Vagina (tissue), 2 donors: ENCODE results near the gene TBC1D4. TPM values are rescaled to one million over a fixed set of nuclear protein-coding genes. Genes with fewer than 3 reads are reported as not detected.
"Not testable (repeated sequence)": the region's sequence is repeated elsewhere in the genome, so short reads cannot be mapped to it uniquely, and the experiment has no call there.

Source experiments
- DNase-seq, 2 donors: peaks; one replicate each; pipeline ENCODE4 v3.0.0-alpha.2; 2017; ENCODE audit errors: extremely low spot score in 2 of 2
- H3K27ac ChIP-seq: fragments of 200-600 bp; sonication (generic); one replicate; pipeline ENCODE4 v1.5.1; 2019
- H3K27me3 ChIP-seq: fragments of 200-600 bp; sonication (generic); one replicate; pipeline ENCODE4 v1.5.1; 2019
- H3K36me3 ChIP-seq, 2 donors: fragments of 200-600 bp; sonication (generic); one replicate each; pipeline ENCODE4 v1.5.1; 2017 to 2019
- H3K4me1 ChIP-seq: fragments of 200-600 bp; sonication (generic); one replicate; pipeline ENCODE4 v1.5.1; 2019
- H3K4me3 ChIP-seq, 2 donors: fragments of 200-600 bp; sonication (generic); 1 replicate in 1 of 2; 2 replicates in 1 of 2; pipeline ENCODE4 v1.5.1; 2016 to 2019
- H3K9me3 ChIP-seq: fragments of 200-600 bp; sonication (generic); one replicate; pipeline ENCODE4 v1.5.1; 2019
- CTCF ChIP-seq, 3 experiments: fragments of 450-650 bp in 2 of 3; fragments of 200-600 bp in 1 of 3; sonication (generic) in 1 of 3; IDR thresholded peaks; one replicate each; pipeline ENCODE4 v1.5.1; 2017 to 2019; ENCODE audit warnings: antibody characterized with exemption in 3 of 3, mild to moderate bottlenecking in 2 of 3, moderate library complexity in 2 of 3
- POLR2A ChIP-seq, 2 donors: fragments of 450-650 bp; IDR thresholded peaks; one replicate each; pipeline ENCODE4 v1.6.1; 2017; ENCODE audit warnings: antibody characterized with exemption in 2 of 2, mild to moderate bottlenecking in 2 of 2, moderate library complexity in 2 of 2
- POLR2AphosphoS5 ChIP-seq, 2 donors: sonication (generic); formaldehyde crosslinking; IDR thresholded peaks; one replicate each; pipeline ENCODE4 v1.9.0; 2017; ENCODE audit warnings: antibody characterized with exemption in 2 of 2, mild to moderate bottlenecking in 2 of 2, low read depth in 1 of 2; ENCODE audit not compliant: insufficient read depth in 1 of 2
- intact Hi-C: fragments of 100-400 bp; cut with DNase I; formaldehyde crosslinking; loops from one replicate; pipeline ENCODE4 v1.15.1; 2023
- total RNA-seq: library from RNA; depleted of rRNA; stranded (reverse); fragments of >200 nt; gene quantifications from one replicate; pipeline ENCODE4 v1.2.3, GENCODE V29; 2016

Gene TBC1D4
- total RNA-seq, 1 donor from 2014 or later, result 25.0 TPM

- no peak overlapping the region for H3K27ac ChIP-seq
- H3K27me3 ChIP-seq, result no peaks in the 10 kb centered on the region
- H3K36me3 ChIP-seq, result peaks cover 0 to 5% of the 10 kb centered on the region in 2 donors
- H3K9me3 ChIP-seq, result no peaks in the 10 kb centered on the region
- no peak overlapping the region for H3K4me3 ChIP-seq
- no peaks in the 10 kb centered on the region for H3K4me1 ChIP-seq
- intact Hi-C loops, result no loop called here
- TF ChIP-seq CTCF (IDR thresholded peaks at IDR 0.05) (no peak), POLR2AphosphoS5 (IDR thresholded peaks at IDR 0.05; ENCODE audit: insufficient read depth in 1 of 2, low read depth in 1 of 2) (no peak)
- no peak for DNase-seq
These were observed 125.5 kb downstream of the TBC1D4 start for GRCh38 chr13:75356421-75356820.

- H3K27me3 ChIP-seq, result no peaks in the 10 kb centered on the region
- DNase-seq, result no peak
- intact Hi-C loops, result no loop called here
- no peaks in the 10 kb centered on the region for H3K4me1 ChIP-seq
- TF ChIP-seq POLR2A (IDR thresholded peaks at IDR 0.05), result no peak
- no peak for TF ChIP-seq POLR2AphosphoS5 (IDR thresholded peaks at IDR 0.05; ENCODE audit: insufficient read depth in 1 of 2, low read depth in 1 of 2)
- no peak for TF ChIP-seq CTCF (IDR thresholded peaks at IDR 0.05)
- no peak overlapping the region for H3K4me3 ChIP-seq
- H3K36me3 ChIP-seq, result peaks cover 0 to 5% of the 10 kb centered on the region in 2 donors
- H3K27ac ChIP-seq, result no peak overlapping the region
- no peaks in the 10 kb centered on the region for H3K9me3 ChIP-seq
These were observed 126.4 kb downstream of the TBC1D4 start for GRCh38 chr13:75355609-75356008.

GRCh38 chr13:75353781-75354193 is 128.2 kb downstream of the TBC1D4 start:
- H3K4me3 ChIP-seq, result no peak overlapping the region
- H3K4me1 ChIP-seq, result no peaks in the 10 kb centered on the region
- intact Hi-C loops, result no loop called here
- peaks cover 0 to 5% of the 10 kb centered on the region in 2 donors for H3K36me3 ChIP-seq
- TF ChIP-seq POLR2AphosphoS5 (IDR thresholded peaks at IDR 0.05; ENCODE audit: insufficient read depth in 1 of 2, low read depth in 1 of 2) (no peak), POLR2A (IDR thresholded peaks at IDR 0.05) (no peak), CTCF (IDR thresholded peaks at IDR 0.05) (no peak)
- H3K27me3 ChIP-seq, result no peaks in the 10 kb centered on the region
- no peaks in the 10 kb centered on the region for H3K9me3 ChIP-seq
- H3K27ac ChIP-seq, result no peak overlapping the region
- no peak for DNase-seq

- intact Hi-C loops, result no loop called here
- no peak overlapping the region for H3K27ac ChIP-seq
- TF ChIP-seq POLR2A (IDR thresholded peaks at IDR 0.05), result no peak
- no peak for TF ChIP-seq CTCF (IDR thresholded peaks at IDR 0.05)
- no peak for TF ChIP-seq POLR2AphosphoS5 (IDR thresholded peaks at IDR 0.05; ENCODE audit: insufficient read depth in 1 of 2, low read depth in 1 of 2)
- no peak overlapping the region for H3K4me3 ChIP-seq
- H3K9me3 ChIP-seq, result no peaks in the 10 kb centered on the region
- no peak for DNase-seq
- H3K27me3 ChIP-seq, result no peaks in the 10 kb centered on the region
- peaks cover 0 to 5% of the 10 kb centered on the region in 2 donors for H3K36me3 ChIP-seq
- H3K4me1 ChIP-seq, result no peaks in the 10 kb centered on the region
These were observed 129.2 kb downstream of the TBC1D4 start for GRCh38 chr13:75352641-75353327.

- DNase-seq, H3K36me3 ChIP-seq, H3K4me1 ChIP-seq, H3K27ac ChIP-seq, H3K27me3 ChIP-seq, intact Hi-C loops, H3K4me3 ChIP-seq, H3K9me3 ChIP-seq: not testable (repeated sequence)
These were observed 130.4 kb downstream of the TBC1D4 start for GRCh38 chr13:75351538-75351937.
